ENCODE data around the gene CDK11B.
"Not testable (repeated sequence)": the region's sequence is repeated elsewhere in the genome, so short reads cannot be mapped to it uniquely, and the experiment has no call there.

Gene CDK11B

DNA sequence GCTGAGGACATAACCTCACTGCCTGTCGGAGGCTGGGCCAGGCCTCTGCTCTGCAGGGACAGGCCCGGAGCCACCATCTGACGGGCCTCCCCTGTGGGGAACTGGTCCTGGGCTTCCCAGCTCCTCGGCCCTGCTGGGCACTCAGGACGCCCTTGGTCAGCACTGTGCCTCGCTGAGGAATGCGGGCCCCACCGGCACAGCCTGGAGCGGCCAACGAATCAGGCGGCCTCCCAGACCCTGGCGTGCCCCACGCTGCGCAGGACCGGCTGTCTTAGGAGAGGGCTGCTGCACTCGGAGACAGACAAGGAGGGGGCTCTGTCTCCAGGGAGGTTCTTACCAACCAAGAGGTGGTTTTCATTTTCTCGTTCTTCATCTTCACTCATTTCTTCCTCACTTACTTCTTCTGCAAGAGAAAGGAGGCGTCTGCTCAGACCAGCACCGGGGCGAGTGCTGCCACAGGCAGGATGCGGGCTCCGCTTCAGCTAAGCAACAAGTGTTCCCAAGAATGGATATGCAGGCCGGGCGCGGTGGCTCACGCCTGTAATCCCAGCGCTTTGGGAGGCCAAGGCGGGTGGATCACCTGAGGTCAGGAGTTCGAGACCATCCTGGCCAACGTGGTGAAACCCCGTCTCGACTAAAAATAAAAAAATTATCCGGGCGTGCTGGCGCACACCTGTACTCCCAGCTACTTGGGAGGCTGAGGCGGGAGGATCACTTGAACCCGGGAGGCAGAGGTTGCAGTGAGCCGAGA lies 17.9 kb downstream of the CDK11B start:
- H3K4me3 ChIP-seq (replicated peaks; ENCODE audit: insufficient read depth, low read length); DNase-seq (ENCODE audit: low read depth in 1 of 2, low spot score in 1 of 2); H3K27me3 ChIP-seq (ENCODE audit: insufficient read depth, poor library complexity, severe bottlenecking); H3K27ac ChIP-seq (replicated peaks): not testable (repeated sequence)

DNA sequence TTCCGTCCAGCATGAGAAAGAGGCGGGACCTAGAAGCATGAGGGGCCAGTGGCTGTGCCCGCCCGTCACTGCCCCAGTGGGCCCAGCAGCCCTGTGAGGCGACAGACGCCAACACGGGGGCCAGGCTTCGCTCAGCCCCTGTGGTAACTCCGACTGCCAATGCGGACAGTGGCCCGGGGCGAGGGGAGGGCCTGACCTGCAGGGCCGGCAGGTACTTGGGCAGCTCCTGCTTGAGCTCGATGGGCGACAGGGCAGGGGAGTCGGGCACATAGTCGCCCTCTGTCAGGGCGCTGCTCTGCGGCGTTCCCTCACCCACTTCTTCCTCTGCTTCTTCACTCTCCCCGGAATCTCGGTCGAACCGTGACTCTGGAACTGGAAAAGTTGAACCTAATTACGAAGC lies 18.7 kb downstream of the CDK11B start:
- H3K27ac ChIP-seq (replicated peaks); H3K27me3 ChIP-seq (ENCODE audit: insufficient read depth, poor library complexity, severe bottlenecking); DNase-seq (ENCODE audit: low read depth in 1 of 2, low spot score in 1 of 2): not testable (repeated sequence)

DNA sequence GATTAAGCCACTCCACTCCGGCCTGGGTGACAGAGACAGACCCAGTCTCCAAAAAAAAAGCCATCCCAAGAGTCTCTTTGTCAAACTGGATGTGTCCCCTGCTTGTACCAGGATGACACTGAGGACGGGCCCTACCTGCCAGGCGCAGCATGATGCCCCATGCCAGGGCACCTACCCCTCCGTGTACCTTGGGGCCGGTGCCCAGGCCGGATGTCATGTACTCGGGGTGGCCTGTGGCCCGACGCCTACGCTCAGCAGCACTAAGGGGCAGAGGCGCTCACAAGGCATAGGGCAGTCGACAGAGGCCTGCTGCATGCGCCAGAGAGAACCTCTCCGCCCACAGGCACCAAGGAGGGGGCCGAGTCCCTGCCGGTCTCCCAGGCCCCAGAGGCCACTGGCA lies 19.4 kb downstream of the CDK11B start:
- not testable (repeated sequence) for H3K27me3 ChIP-seq (ENCODE audit: insufficient read depth, poor library complexity, severe bottlenecking)

More for the DNA sequence above, 18.7 kb downstream of the CDK11B start:
- H3K4me3 ChIP-seq (replicated peaks; ENCODE audit: insufficient read depth, low read length), result not testable (repeated sequence)

DNA sequence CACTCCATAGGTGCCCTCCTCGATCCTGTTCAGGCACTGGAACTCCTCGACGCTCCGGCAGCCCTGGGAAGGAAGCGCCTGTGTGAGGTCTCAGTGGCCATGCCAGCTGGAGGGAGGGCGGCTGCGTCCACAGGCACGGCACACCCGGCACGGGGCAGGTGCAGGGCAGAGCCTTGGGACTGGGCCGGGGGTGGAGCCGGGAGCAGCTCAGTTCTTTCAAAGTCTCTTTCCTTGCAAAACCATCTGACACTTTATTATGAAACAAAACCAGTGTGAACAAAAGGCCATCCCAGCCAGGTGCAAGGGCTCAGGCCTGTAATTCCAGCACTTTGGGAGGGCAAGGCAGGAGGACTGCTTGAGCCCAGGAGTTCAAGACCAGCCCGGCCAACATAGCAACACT lies 20.3 kb downstream of the CDK11B start:
- H3K27me3 ChIP-seq (ENCODE audit: insufficient read depth, poor library complexity, severe bottlenecking); H3K27ac ChIP-seq (replicated peaks); H3K4me3 ChIP-seq (replicated peaks; ENCODE audit: insufficient read depth, low read length); DNase-seq (ENCODE audit: low read depth in 1 of 2, low spot score in 1 of 2): not testable (repeated sequence)

More for the DNA sequence above, 19.4 kb downstream of the CDK11B start:
- not testable (repeated sequence) for H3K27ac ChIP-seq (replicated peaks); DNase-seq (ENCODE audit: low read depth in 1 of 2, low spot score in 1 of 2); H3K4me3 ChIP-seq (replicated peaks; ENCODE audit: insufficient read depth, low read length)

DNA sequence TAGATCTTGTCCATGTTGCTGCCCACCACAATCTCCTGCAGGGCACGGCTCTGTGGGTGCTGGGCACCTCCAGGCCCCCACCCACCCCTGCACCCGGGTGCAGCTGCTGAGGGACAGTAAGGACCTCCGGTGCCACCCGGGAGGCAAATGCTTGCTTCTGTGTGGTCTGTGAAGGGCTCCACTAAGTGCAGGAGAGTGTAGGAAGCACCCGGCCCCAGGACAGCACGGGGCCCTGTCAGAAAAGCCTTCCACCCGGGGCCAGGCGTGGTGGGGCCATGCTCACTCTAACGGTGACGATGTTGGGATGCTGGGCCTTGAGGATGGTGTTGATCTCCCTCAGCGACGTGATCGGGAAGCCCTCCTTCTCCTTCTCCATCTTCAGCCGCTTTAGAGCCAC lies 21.3 kb downstream of the CDK11B start:
- not testable (repeated sequence) for H3K4me3 ChIP-seq (replicated peaks; ENCODE audit: insufficient read depth, low read length); H3K27ac ChIP-seq (replicated peaks); H3K27me3 ChIP-seq (ENCODE audit: insufficient read depth, poor library complexity, severe bottlenecking); DNase-seq (ENCODE audit: low read depth in 1 of 2, low spot score in 1 of 2)

DNA sequence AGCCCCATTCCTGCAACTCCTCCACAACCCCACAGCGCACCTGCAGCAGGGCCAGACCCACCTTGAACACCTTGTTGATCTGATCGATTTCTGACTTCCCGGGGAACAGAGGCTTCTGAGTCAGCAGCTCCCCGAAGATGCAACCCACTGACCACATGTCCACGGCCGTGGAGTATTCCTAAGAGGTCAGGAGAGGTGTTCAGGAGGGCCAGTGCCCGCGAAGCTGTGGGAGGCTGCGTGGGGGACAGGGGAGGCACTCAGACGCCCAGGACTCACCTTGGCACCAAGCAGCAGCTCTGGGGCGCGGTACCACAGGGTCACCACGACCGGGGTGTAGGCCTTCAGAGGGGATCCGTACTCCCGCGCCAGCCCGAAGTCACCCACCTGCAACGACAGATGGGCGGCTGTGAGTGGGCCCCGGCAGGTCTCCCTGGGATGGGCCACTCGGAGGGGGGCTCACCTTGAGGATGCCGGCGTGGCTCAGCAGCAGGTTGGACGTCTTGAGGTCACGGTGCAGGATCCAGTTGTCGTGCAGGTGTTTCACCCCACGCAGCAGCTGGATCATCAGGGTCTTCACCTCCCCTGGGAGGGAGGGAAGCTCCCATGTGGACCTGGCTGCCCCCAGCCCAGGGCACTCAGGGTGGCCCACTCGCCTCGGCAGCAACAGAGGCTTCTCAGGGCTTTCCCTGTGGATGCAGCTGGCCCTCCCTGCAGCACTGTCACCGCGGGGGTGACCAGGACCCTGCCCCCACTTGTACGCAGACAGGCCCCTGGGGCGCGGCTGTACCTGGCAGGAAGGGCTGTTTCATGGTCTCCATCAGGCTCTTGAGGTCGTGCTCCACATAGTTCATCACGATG lies 22.0 kb downstream of the CDK11B start:
- H3K27ac ChIP-seq (replicated peaks); DNase-seq (ENCODE audit: low read depth in 1 of 2, low spot score in 1 of 2); H3K27me3 ChIP-seq (ENCODE audit: insufficient read depth, poor library complexity, severe bottlenecking); H3K4me3 ChIP-seq (replicated peaks; ENCODE audit: insufficient read depth, low read length): not testable (repeated sequence)

DNA sequence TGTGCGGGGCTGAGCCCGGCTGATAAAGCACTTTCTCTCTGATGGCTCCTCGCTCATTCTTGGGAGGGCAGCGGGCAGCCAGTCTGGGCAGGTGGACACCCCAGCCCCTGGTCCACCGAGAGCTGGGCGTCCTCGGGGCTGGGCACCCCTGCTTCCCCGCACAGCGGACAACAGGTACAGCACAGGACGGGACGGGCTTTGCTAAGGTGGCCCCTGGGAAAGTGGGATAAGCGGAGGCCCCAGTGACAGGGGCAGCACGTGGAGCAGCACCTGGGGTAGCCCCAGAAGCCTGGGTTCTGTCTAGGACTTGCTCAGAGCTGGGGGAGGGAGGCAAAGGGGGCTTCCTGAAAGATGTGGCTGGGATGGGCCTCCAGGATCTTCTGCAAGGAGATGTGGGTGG lies 24.2 kb downstream of the CDK11B start:
- not testable (repeated sequence) for H3K27me3 ChIP-seq (ENCODE audit: insufficient read depth, poor library complexity, severe bottlenecking); H3K4me3 ChIP-seq (replicated peaks; ENCODE audit: insufficient read depth, low read length); DNase-seq (ENCODE audit: low read depth in 1 of 2, low spot score in 1 of 2); H3K27ac ChIP-seq (replicated peaks)

DNA sequence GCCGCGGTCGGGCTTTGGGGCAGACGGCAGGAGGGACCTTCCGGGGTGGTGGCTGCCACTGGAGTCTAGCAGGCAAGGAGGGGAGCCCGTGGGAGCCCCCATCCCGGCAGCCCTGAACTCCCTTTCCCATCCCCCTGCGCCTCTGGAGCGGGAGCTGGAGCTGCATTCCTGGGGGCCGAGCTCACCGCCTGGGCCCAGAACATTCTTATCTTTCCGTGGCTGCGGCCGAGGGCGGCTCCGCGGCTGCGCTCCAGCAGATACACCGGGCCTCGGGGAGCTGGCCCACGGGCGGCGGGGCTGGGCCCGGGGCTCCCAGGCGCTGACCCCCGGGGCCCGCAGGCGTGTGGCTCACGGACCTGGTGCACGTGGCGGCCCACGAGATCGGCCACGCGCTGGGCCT lies 25.4 kb downstream of the CDK11B start:
- not testable (repeated sequence) for H3K27ac ChIP-seq (replicated peaks); H3K27me3 ChIP-seq (ENCODE audit: insufficient read depth, poor library complexity, severe bottlenecking); H3K4me3 ChIP-seq (replicated peaks; ENCODE audit: insufficient read depth, low read length); DNase-seq (ENCODE audit: low read depth in 1 of 2, low spot score in 1 of 2)

DNA sequence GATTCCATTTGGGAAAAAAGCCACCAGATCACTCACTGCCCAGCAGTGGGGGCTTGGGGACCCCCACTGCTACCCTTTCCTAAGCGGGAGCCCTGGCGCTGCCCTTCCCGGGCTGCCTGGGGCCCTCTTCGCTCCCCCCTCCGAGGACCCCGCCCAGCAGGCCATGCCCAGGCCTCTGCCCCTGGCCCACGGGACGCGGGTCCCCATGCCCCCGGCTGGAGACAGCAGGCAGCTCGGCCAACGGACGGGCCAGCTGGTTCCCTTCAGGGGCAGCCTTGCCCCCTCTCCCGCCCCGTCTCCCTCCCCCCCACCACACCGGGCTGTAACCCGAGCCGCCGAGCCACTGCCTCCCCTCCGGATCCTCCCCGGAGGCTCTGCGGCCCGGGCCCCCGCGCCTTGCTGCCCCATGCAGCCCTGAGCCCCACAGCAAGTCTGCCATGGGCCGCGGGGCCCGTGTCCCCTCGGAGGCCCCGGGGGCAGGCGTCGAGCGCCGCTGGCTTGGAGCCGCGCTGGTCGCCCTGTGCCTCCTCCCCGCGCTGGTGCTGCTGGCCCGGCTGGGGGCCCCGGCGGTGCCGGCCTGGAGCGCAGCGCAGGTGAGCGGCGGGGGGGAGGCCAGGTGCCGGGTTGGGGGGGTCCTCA lies 26.9 kb downstream of the CDK11B start, which contains the start of gene MMP23B:
Gene MMP23B (plus strand): TSS at position 392 of the 639 bp plus-strand sequence. CDS start 46 bp downstream, at position 438.
- TF ChIP-seq, protein P1, sequence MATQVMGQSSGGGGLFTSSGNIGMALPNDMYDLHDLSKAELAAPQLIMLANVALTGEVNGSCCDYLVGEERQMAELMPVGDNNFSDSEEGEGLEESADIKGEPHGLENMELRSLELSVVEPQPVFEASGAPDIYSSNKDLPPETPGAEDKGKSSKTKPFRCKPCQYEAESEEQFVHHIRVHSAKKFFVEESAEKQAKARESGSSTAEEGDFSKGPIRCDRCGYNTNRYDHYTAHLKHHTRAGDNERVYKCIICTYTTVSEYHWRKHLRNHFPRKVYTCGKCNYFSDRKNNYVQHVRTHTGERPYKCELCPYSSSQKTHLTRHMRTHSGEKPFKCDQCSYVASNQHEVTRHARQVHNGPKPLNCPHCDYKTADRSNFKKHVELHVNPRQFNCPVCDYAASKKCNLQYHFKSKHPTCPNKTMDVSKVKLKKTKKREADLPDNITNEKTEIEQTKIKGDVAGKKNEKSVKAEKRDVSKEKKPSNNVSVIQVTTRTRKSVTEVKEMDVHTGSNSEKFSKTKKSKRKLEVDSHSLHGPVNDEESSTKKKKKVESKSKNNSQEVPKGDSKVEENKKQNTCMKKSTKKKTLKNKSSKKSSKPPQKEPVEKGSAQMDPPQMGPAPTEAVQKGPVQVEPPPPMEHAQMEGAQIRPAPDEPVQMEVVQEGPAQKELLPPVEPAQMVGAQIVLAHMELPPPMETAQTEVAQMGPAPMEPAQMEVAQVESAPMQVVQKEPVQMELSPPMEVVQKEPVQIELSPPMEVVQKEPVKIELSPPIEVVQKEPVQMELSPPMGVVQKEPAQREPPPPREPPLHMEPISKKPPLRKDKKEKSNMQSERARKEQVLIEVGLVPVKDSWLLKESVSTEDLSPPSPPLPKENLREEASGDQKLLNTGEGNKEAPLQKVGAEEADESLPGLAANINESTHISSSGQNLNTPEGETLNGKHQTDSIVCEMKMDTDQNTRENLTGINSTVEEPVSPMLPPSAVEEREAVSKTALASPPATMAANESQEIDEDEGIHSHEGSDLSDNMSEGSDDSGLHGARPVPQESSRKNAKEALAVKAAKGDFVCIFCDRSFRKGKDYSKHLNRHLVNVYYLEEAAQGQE (IDR thresholded peaks at IDR 0.05; ENCODE audit: insufficient replicate concordance, low read depth), result no peak
- TF ChIP-seq POLR2AphosphoS5 (IDR thresholded peaks at IDR 0.05; ENCODE audit: low read depth) (no peak), GABPA (IDR thresholded peaks at IDR 0.05; ENCODE audit: low read depth) (no peak), SPI1 (IDR thresholded peaks at IDR 0.05; ENCODE audit: borderline replicate concordance, low read depth) (no peak)
- TF ChIP-seq, protein P2, sequence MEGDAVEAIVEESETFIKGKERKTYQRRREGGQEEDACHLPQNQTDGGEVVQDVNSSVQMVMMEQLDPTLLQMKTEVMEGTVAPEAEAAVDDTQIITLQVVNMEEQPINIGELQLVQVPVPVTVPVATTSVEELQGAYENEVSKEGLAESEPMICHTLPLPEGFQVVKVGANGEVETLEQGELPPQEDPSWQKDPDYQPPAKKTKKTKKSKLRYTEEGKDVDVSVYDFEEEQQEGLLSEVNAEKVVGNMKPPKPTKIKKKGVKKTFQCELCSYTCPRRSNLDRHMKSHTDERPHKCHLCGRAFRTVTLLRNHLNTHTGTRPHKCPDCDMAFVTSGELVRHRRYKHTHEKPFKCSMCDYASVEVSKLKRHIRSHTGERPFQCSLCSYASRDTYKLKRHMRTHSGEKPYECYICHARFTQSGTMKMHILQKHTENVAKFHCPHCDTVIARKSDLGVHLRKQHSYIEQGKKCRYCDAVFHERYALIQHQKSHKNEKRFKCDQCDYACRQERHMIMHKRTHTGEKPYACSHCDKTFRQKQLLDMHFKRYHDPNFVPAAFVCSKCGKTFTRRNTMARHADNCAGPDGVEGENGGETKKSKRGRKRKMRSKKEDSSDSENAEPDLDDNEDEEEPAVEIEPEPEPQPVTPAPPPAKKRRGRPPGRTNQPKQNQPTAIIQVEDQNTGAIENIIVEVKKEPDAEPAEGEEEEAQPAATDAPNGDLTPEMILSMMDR (IDR thresholded peaks at IDR 0.05; ENCODE audit: insufficient read depth, low read length), result no peak
- peaks cover 10% of the 10 kb centered on the region for H3K27me3 ChIP-seq (ENCODE audit: insufficient read depth, poor library complexity, severe bottlenecking)
- H3K27ac ChIP-seq (replicated peaks), result no peak within 1 kb of the TSS
- H3K4me3 ChIP-seq (replicated peaks; ENCODE audit: insufficient read depth, low read length), result no peak within 1 kb of the TSS
- DNase-seq (ENCODE audit: low read depth in 1 of 2, low spot score in 1 of 2), result no peak

Data from HL-60 (cell line).